ENCODE measurements around the gene LARGE1. TPM values are rescaled to one million over a fixed set of nuclear protein-coding genes. Genes with fewer than 3 reads are reported as not detected.
A peak's percentile ranks its signal among the peaks of the same experiment; 100 is the strongest.

Gene LARGE1
- total and polyA plus RNA-seq, 2 of the 13 experiments (the other 11 are each of a cell fraction or from before 2014, with no cell fraction given): 8.4 to 11.0 TPM

GRCh38 chr22:33605666-33606065, 314.6 kb downstream of the LARGE1 start:
- ATAC-seq (no peak), FAIRE-seq (no peak), DNase-seq (ENCODE audit: low spot score) (no peak)
- ChIA-PET POLR2A (no interaction called here), CTCF (ENCODE audit: low intra/inter-chr PET ratio, low total read pairs) (no interaction called here)
- H3K9ac ChIP-seq (ENCODE audit: insufficient read depth, low read depth, low read length): no peak overlapping the region
- TF ChIP-seq PAX8 (CRISPR knock-in tag; IDR thresholded peaks at IDR 0.05; ENCODE audit: borderline replicate concordance): no peak
- no peaks in the 10 kb centered on the region for H3K27me3 ChIP-seq (ENCODE audit: control insufficient read depth in 1 of 2, insufficient read depth in 2 of 2, low read length in 2 of 2)
- in situ Hi-C loops (cut with HindIII; ENCODE audit: extremely low pct_ligation_motif_present, low pct_unique_long_range_greater_than_20kb): no loop called here
- H3K9me3 ChIP-seq (ENCODE audit: low read length): no peaks in the 10 kb centered on the region
- H3K4me3 ChIP-seq (replicated peaks in 1 of 3; ENCODE audit: insufficient read depth in 1 of 3, low read depth in 2 of 3, low read length in 3 of 3): no peak overlapping the region
- H3K79me2 ChIP-seq (ENCODE audit: insufficient read depth, low read length): no peaks in the 10 kb centered on the region
- intact Hi-C loops (cut with micrococcal nuclease; ENCODE audit: unreplicated experiment): no loop called here
- BruUV-seq (replicated peaks): no TSS peak
- H3K4me1 ChIP-seq (ENCODE audit: insufficient read depth, low read length): no peaks in the 10 kb centered on the region
- H3K36me3 ChIP-seq (replicated peaks in 1 of 2; ENCODE audit: control insufficient read depth in 1 of 2, insufficient read depth in 2 of 2, low read length in 2 of 2): peaks cover 0 to 2% of the 10 kb centered on the region in 2 experiments; a peak in 3 of 5 replicates
- H4K20me1 ChIP-seq (ENCODE audit: insufficient read depth, low read length): no peaks in the 10 kb centered on the region
- WGBS (ENCODE audit: low lambda C conversion rate): 84% methylated on average over 11 of the region's 11 CpGs
- no peak overlapping the region for H3K4me2 ChIP-seq (ENCODE audit: low read depth, low read length)
- H2AFZ ChIP-seq (ENCODE audit: low read length): no peak overlapping the region
- no peak overlapping the region for H3K27ac ChIP-seq (ENCODE audit: extremely low read length, insufficient read depth, low read length)

- Histone ChIP-seq H4K20me1 (ENCODE audit: insufficient read depth, low read length) (no peaks in the 10 kb centered on the region), H3K9ac (ENCODE audit: insufficient read depth, low read depth, low read length) (no peak overlapping the region), H3K4me1 (ENCODE audit: insufficient read depth, low read length) (no peaks in the 10 kb centered on the region), H3K4me2 (ENCODE audit: low read depth, low read length) (no peak overlapping the region), H2AFZ (ENCODE audit: low read length) (no peak overlapping the region), H3K79me2 (ENCODE audit: insufficient read depth, low read length) (no peaks in the 10 kb centered on the region), H3K27me3 (ENCODE audit: control insufficient read depth in 1 of 2, insufficient read depth in 2 of 2, low read length in 2 of 2) (no peaks in the 10 kb centered on the region), H3K4me3 (replicated peaks in 1 of 3; ENCODE audit: insufficient read depth in 1 of 3, low read depth in 2 of 3, low read length in 3 of 3) (no peak overlapping the region), H3K36me3 (replicated peaks in 1 of 2; ENCODE audit: control insufficient read depth in 1 of 2, insufficient read depth in 2 of 2, low read length in 2 of 2) (peaks cover 0 to 2% of the 10 kb centered on the region in 2 experiments; a peak in 3 of 5 replicates), H3K9me3 (ENCODE audit: low read length) (no peaks in the 10 kb centered on the region), H3K27ac (ENCODE audit: extremely low read length, insufficient read depth, low read length) (no peak overlapping the region)
- DNase-seq (ENCODE audit: low spot score): no peak
- no peak for ATAC-seq
- ChIA-PET POLR2A (no interaction called here), CTCF (ENCODE audit: low intra/inter-chr PET ratio, low total read pairs) (no interaction called here)
- no peak for FAIRE-seq
- intact Hi-C loops (cut with micrococcal nuclease; ENCODE audit: unreplicated experiment): no loop called here
- in situ Hi-C loops (cut with HindIII; ENCODE audit: extremely low pct_ligation_motif_present, low pct_unique_long_range_greater_than_20kb): no loop called here
- 98% methylated on average over 6 of the region's 6 CpGs for WGBS (ENCODE audit: low lambda C conversion rate)
- no TSS peak for BruUV-seq (replicated peaks)
- TF ChIP-seq PAX8 (CRISPR knock-in tag; IDR thresholded peaks at IDR 0.05; ENCODE audit: borderline replicate concordance): no peak
- TF ChIP-seq CEBPB (IDR thresholded peaks at IDR 0.05; ENCODE audit: borderline replicate concordance, low read depth, low read length): peak; percentile 24; the same call in 1 of the 2 replicates
- no peak for TF ChIP-seq ZNF704 (CRISPR knock-in tag; IDR thresholded peaks at IDR 0.05; ENCODE audit: borderline replicate concordance)
- TF ChIP-seq ZFP91 (CRISPR knock-in tag; IDR thresholded peaks at IDR 0.05; ENCODE audit: borderline replicate concordance): no peak
- TF ChIP-seq ZNF33A (CRISPR knock-in tag; IDR thresholded peaks at IDR 0.05; ENCODE audit: borderline replicate concordance): no peak
- no peak for TF ChIP-seq FOXP4 (CRISPR knock-in tag; IDR thresholded peaks at IDR 0.05)
- TF ChIP-seq ZNF792 (CRISPR knock-in tag; IDR thresholded peaks at IDR 0.05): no peak
- TF ChIP-seq CSRNP2 (CRISPR knock-in tag; conservative IDR thresholded peaks at IDR 0.05; ENCODE audit: low read depth): no peak
Observed at GRCh38 chr22:33605221-33605620, 315.1 kb downstream of the LARGE1 start.
